ENCODE measurements around the gene PSMA1.
"Not testable (repeated sequence)": the region's sequence is repeated elsewhere in the genome, so short reads cannot be mapped to it uniquely, and the experiment has no call there.

The PSMA1 gene

GRCh38 chr11:14519917-14520746 is at the start of gene PSMA1:
Gene PSMA1, minus strand, starts transcription at chr11:14520386. Its CDS starts 87 bp downstream, at chr11:14520299.
- H3K27me3 ChIP-seq (ENCODE audit: low read length): no peaks in the 10 kb centered on the region
- H3K9me3 ChIP-seq (ENCODE audit: insufficient read depth, low read length): no peaks in the 10 kb centered on the region
- no peak for TF ChIP-seq CTCF (IDR thresholded peaks at IDR 0.05; ENCODE audit: insufficient read depth, low read length, poor library complexity, severe bottlenecking)
- no peak for TF ChIP-seq EZH2phosphoT487 (conservative IDR thresholded peaks at IDR 0.05; ENCODE audit: low read length)
- peak within 1 kb of the TSS; percentile 48 for H3K27ac ChIP-seq (ENCODE audit: low read depth, low read length)
- H3K36me3 ChIP-seq (ENCODE audit: low read length): peaks cover 18% of the 10 kb centered on the region
- H3K9me2 ChIP-seq (replicated peaks; ENCODE audit: insufficient read depth, low read length): no peaks in the 10 kb centered on the region
- H3K4me3 ChIP-seq (ENCODE audit: insufficient read depth, low read length, poor library complexity, severe bottlenecking): peak within 1 kb of the TSS; percentile 69
- no peaks in the 10 kb centered on the region for H4K20me1 ChIP-seq (ENCODE audit: low read depth, low read length)
- H3F3A ChIP-seq (ENCODE audit: insufficient read depth): peaks cover 28% of the 10 kb centered on the region
- peak within 1 kb of the TSS; percentile 79 for H3K4me2 ChIP-seq (ENCODE audit: low read depth, low read length, poor library complexity, severe bottlenecking)
- peak within 1 kb of the TSS; percentile 96 for H2AFZ ChIP-seq (ENCODE audit: low read depth, low read length, severe bottlenecking)
- peak within 1 kb of the TSS; percentile 81 for H3K9ac ChIP-seq (ENCODE audit: low read length)
- peaks cover 26% of the 10 kb centered on the region for H3K79me2 ChIP-seq (ENCODE audit: insufficient read depth, low read length)

GRCh38 chr11:14569516-14569915 is 49.3 kb upstream of the PSMA1 start:
- not testable (repeated sequence) for H3F3A ChIP-seq (ENCODE audit: insufficient read depth); H3K79me2 ChIP-seq (ENCODE audit: insufficient read depth, low read length); H3K36me3 ChIP-seq (ENCODE audit: low read length); H3K27me3 ChIP-seq (ENCODE audit: low read length); H3K9ac ChIP-seq (ENCODE audit: low read length); H4K20me1 ChIP-seq (ENCODE audit: low read depth, low read length); H3K9me3 ChIP-seq (ENCODE audit: insufficient read depth, low read length); H3K4me2 ChIP-seq (ENCODE audit: low read depth, low read length, poor library complexity, severe bottlenecking); H3K27ac ChIP-seq (ENCODE audit: low read depth, low read length); H2AFZ ChIP-seq (ENCODE audit: low read depth, low read length, severe bottlenecking); H3K9me2 ChIP-seq (replicated peaks; ENCODE audit: insufficient read depth, low read length); H3K4me3 ChIP-seq (ENCODE audit: insufficient read depth, low read length, poor library complexity, severe bottlenecking)

GRCh38 chr11:14567064-14567651 is 47.0 kb upstream of the PSMA1 start:
- Histone ChIP-seq H3K27me3 (ENCODE audit: low read length) (no peaks in the 10 kb centered on the region), H3K27ac (ENCODE audit: low read depth, low read length) (no peak overlapping the region)

More at GRCh38 chr11:14567064-14567651, 47.0 kb upstream of the PSMA1 start:
- Histone ChIP-seq H3K9me3 (ENCODE audit: insufficient read depth, low read length) (no peaks in the 10 kb centered on the region), H3K36me3 (ENCODE audit: low read length) (no peaks in the 10 kb centered on the region), H3K9ac (ENCODE audit: low read length) (no peak overlapping the region), H2AFZ (ENCODE audit: low read depth, low read length, severe bottlenecking) (no peak overlapping the region), H3K4me3 (ENCODE audit: insufficient read depth, low read length, poor library complexity, severe bottlenecking) (no peak overlapping the region), H3K4me2 (ENCODE audit: low read depth, low read length, poor library complexity, severe bottlenecking) (no peak overlapping the region), H4K20me1 (ENCODE audit: low read depth, low read length) (no peaks in the 10 kb centered on the region), H3K79me2 (ENCODE audit: insufficient read depth, low read length) (no peaks in the 10 kb centered on the region), H3F3A (ENCODE audit: insufficient read depth) (no peaks in the 10 kb centered on the region), H3K9me2 (replicated peaks; ENCODE audit: insufficient read depth, low read length) (no peaks in the 10 kb centered on the region)
- no peak for TF ChIP-seq CTCF (IDR thresholded peaks at IDR 0.05; ENCODE audit: insufficient read depth, low read length, poor library complexity, severe bottlenecking)
- TF ChIP-seq EZH2phosphoT487 (conservative IDR thresholded peaks at IDR 0.05; ENCODE audit: low read length): no peak
